GM23248 (cell line): ENCODE measurements around the gene SOBP.

Source experiments
- EZH2 ChIP-seq: fragments of 200-600 bp; sonication (generic); IDR thresholded peaks from 2 replicates; pipeline ENCODE4 v1.6.1; 2018; ENCODE audit warnings: antibody characterized with exemption, mild to moderate bottlenecking; ENCODE audit not compliant: insufficient read depth, poor library complexity, severe bottlenecking
- EZH2phosphoT487 ChIP-seq: fragments of 200-600 bp; sonication (generic); IDR thresholded peaks from 2 replicates; pipeline ENCODE4 v1.6.1; 2018; ENCODE audit warnings: antibody characterized with exemption, moderate library complexity, mild to moderate bottlenecking, low read depth; ENCODE audit not compliant: insufficient read depth

DNA sequence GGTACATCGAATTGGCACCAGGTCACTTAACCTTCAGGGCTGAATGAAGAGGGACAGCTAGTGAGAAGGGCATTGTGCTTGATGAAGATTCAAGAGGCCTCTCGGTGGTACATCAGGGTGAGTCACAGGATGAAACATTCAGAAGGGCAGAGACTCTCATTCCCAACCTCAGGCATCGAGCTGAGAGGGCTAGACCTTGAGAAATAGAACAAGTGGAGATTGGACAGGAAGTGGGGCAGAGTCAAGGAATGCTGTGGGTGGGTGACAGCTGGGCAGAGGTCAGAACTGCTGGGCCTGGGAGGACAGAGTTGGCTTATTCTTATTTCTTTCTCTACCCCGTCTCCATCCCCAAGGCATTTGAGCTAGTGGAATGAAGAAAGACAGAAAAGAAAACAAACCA, 208.2 kb downstream of the SOBP start:
- TF ChIP-seq EZH2 (no peak), EZH2phosphoT487 (no peak)
